Suprapubic skin (tissue), 3 donors: Measurements from ENCODE around the gene SELL.
"Not testable (repeated sequence)": the region's sequence is repeated elsewhere in the genome, so short reads cannot be mapped to it uniquely, and the experiment has no call there.

ENCODE experiments used
- POLR2AphosphoS5 ChIP-seq, 3 donors: sonication (generic); formaldehyde crosslinking; IDR thresholded peaks; one replicate each; pipeline ENCODE4 v1.6.1; 2017; ENCODE audit warnings: antibody characterized with exemption in 3 of 3
- TF ChIP-seq, protein P1 (sequence below), 2 donors: fragments of 200-600 bp in 1 of 2; fragments of 450-650 bp in 1 of 2; sonication (generic) in 1 of 2; IDR thresholded peaks; one replicate each; pipeline ENCODE4 v1.5.1; 2016 to 2019; ENCODE audit warnings: antibody characterized with exemption in 2 of 2, mild to moderate bottlenecking in 1 of 2, moderate library complexity in 1 of 2

- not testable (repeated sequence) for TF ChIP-seq POLR2AphosphoS5 (IDR thresholded peaks at IDR 0.05)
- TF ChIP-seq, protein P1, sequence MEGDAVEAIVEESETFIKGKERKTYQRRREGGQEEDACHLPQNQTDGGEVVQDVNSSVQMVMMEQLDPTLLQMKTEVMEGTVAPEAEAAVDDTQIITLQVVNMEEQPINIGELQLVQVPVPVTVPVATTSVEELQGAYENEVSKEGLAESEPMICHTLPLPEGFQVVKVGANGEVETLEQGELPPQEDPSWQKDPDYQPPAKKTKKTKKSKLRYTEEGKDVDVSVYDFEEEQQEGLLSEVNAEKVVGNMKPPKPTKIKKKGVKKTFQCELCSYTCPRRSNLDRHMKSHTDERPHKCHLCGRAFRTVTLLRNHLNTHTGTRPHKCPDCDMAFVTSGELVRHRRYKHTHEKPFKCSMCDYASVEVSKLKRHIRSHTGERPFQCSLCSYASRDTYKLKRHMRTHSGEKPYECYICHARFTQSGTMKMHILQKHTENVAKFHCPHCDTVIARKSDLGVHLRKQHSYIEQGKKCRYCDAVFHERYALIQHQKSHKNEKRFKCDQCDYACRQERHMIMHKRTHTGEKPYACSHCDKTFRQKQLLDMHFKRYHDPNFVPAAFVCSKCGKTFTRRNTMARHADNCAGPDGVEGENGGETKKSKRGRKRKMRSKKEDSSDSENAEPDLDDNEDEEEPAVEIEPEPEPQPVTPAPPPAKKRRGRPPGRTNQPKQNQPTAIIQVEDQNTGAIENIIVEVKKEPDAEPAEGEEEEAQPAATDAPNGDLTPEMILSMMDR (IDR thresholded peaks at IDR 0.05) = not testable (repeated sequence)
Measured at GRCh38 chr1:169688377-169688776, 23.0 kb downstream of the SELL start.
